Measurements from ENCODE around the gene FAF1. TPM values are rescaled to one million over a fixed set of nuclear protein-coding genes. Genes with fewer than 3 reads are reported as not detected.

Gene FAF1
- total and polyA plus RNA-seq, 9 of the 15 experiments (the other 6 are each of a cell fraction or from before 2014, with no cell fraction given), result 48.7 to 225 (median 118) TPM

- TF ChIP-seq ZNF354B (CRISPR knock-in tag; IDR thresholded peaks at IDR 0.05) (no peak), FOXM1 (IDR thresholded peaks at IDR 0.05; ENCODE audit: low read depth) (peak; percentile 84), FOXM1 (CRISPR knock-in tag; IDR thresholded peaks at IDR 0.05; ENCODE audit: low read depth) (no peak), SRSF1 (IDR thresholded peaks at IDR 0.05; ENCODE audit: low read depth, low read length) (no peak), ZNF668 (CRISPR knock-in tag; IDR thresholded peaks at IDR 0.05) (no peak), TSC22D4 (tag; IDR thresholded peaks at IDR 0.05) (no peak), ZZZ3 (IDR thresholded peaks at IDR 0.05) (0 out of 2 replicates have a peak, but pooled peaks have one; percentile 55), CREB5 (CRISPR knock-in tag; IDR thresholded peaks at IDR 0.05) (no peak), HNRNPH1 (optimal IDR thresholded peaks at IDR 0.05; ENCODE audit: low read depth, low read length) (no peak), NELFE (IDR thresholded peaks at IDR 0.05; ENCODE audit: insufficient read depth, insufficient read length) (no peak), ZNF133 (CRISPR knock-in tag; IDR thresholded peaks at IDR 0.05) (no peak), SREBF2 (CRISPR knock-in tag; IDR thresholded peaks at IDR 0.05) (no peak), MEIS2 (IDR thresholded peaks at IDR 0.05; ENCODE audit: partially characterized antibody) (no peak), CBX1 (IDR thresholded peaks at IDR 0.05; ENCODE audit: low read depth) (peak; percentile 82), PTRF (tag; IDR thresholded peaks at IDR 0.05) (no peak), SUPT5H (IDR thresholded peaks at IDR 0.05) (no peak), ZNF408 (CRISPR knock-in tag; IDR thresholded peaks at IDR 0.05; ENCODE audit: low read depth) (no peak), CBX8 (IDR thresholded peaks at IDR 0.05; ENCODE audit: borderline replicate concordance, extremely low read depth, low read depth, low read length, poor library complexity, severe bottlenecking) (no peak), ZNF384 (IDR thresholded peaks at IDR 0.05; ENCODE audit: low read depth, low read length) (no peak), GABPA (tag; conservative IDR thresholded peaks at IDR 0.05; ENCODE audit: low read depth) (no peak)
- TF ChIP-seq, protein P1, sequence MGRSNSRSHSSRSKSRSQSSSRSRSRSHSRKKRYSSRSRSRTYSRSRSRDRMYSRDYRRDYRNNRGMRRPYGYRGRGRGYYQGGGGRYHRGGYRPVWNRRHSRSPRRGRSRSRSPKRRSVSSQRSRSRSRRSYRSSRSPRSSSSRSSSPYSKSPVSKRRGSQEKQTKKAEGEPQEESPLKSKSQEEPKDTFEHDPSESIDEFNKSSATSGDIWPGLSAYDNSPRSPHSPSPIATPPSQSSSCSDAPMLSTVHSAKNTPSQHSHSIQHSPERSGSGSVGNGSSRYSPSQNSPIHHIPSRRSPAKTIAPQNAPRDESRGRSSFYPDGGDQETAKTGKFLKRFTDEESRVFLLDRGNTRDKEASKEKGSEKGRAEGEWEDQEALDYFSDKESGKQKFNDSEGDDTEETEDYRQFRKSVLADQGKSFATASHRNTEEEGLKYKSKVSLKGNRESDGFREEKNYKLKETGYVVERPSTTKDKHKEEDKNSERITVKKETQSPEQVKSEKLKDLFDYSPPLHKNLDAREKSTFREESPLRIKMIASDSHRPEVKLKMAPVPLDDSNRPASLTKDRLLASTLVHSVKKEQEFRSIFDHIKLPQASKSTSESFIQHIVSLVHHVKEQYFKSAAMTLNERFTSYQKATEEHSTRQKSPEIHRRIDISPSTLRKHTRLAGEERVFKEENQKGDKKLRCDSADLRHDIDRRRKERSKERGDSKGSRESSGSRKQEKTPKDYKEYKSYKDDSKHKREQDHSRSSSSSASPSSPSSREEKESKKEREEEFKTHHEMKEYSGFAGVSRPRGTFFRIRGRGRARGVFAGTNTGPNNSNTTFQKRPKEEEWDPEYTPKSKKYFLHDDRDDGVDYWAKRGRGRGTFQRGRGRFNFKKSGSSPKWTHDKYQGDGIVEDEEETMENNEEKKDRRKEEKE (IDR thresholded peaks at IDR 0.05; ENCODE audit: borderline replicate concordance in 1 of 2, control insufficient read depth in 1 of 2, low read depth in 2 of 2, low read length in 1 of 2), result no peak
- TF ChIP-seq, protein P2, sequence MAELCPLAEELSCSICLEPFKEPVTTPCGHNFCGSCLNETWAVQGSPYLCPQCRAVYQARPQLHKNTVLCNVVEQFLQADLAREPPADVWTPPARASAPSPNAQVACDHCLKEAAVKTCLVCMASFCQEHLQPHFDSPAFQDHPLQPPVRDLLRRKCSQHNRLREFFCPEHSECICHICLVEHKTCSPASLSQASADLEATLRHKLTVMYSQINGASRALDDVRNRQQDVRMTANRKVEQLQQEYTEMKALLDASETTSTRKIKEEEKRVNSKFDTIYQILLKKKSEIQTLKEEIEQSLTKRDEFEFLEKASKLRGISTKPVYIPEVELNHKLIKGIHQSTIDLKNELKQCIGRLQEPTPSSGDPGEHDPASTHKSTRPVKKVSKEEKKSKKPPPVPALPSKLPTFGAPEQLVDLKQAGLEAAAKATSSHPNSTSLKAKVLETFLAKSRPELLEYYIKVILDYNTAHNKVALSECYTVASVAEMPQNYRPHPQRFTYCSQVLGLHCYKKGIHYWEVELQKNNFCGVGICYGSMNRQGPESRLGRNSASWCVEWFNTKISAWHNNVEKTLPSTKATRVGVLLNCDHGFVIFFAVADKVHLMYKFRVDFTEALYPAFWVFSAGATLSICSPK (IDR thresholded peaks at IDR 0.05; ENCODE audit: borderline replicate concordance), result no peak
Observed at GRCh38 chr1:50873458-50874187, 86.4 kb downstream of the FAF1 start (continued).

Data from K562 (cell line).